ENCODE measurements around the gene OMG.
"Not testable (repeated sequence)": the region's sequence is repeated elsewhere in the genome, so short reads cannot be mapped to it uniquely, and the experiment has no call there.

OMG gene

DNA sequence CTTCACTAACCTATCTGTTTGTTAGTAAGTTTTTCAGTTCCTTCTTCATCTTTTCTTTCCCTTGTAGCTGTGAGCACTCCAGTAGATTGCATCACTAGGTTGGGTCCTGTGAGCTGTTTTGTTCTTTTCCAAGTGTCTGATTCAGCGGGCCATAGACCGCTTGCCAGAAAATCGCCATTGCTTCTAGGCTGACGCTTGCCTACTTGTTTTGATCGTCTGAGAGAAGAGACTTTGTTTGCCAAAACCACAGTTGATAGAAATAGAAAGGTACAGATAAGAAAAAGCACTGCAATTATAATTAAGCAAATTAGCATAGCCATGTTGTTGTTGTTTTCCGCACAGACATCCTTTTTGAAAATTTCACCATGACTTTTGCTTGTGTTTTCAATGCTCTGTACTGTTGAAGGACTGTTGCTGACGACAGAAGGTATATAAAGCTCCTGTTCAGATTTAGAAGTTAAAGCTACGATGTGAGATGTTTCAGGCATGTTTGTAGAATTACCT, 21.3 kb upstream of the OMG start:
- Histone ChIP-seq H3K9me3 (ENCODE audit: control insufficient read depth, insufficient read depth, low read length) (no peaks in the 10 kb centered on the region), H3K27me3 (ENCODE audit: control insufficient read depth, low read length) (no peaks in the 10 kb centered on the region), H4K20me1 (ENCODE audit: control insufficient read depth, insufficient read depth, low read depth, low read length) (no peaks in the 10 kb centered on the region), H3K79me2 (ENCODE audit: control insufficient read depth, low read length) (peaks cover 87% of the 10 kb centered on the region), H3K36me3 (ENCODE audit: control insufficient read depth, low read length) (peaks cover 73% of the 10 kb centered on the region), H3F3A (ENCODE audit: control insufficient read depth, insufficient read depth) (peaks cover 49% of the 10 kb centered on the region), H3K4me2 (ENCODE audit: low read length) (peak overlapping the region; percentile 88), H3K4me1 (ENCODE audit: control insufficient read depth, low read length) (peaks cover 67% of the 10 kb centered on the region), H3K4me3 (ENCODE audit: low read length) (peak overlapping the region; percentile 80), H3K9me2 (replicated peaks; ENCODE audit: control insufficient read depth, low read length) (no peaks in the 10 kb centered on the region), H3K27ac (ENCODE audit: low read depth, low read length) (peak overlapping the region; percentile 97)
- no peak for TF ChIP-seq EZH2phosphoT487 (IDR thresholded peaks at IDR 0.05; ENCODE audit: borderline replicate concordance, low read length)
- TF ChIP-seq, protein P1, sequence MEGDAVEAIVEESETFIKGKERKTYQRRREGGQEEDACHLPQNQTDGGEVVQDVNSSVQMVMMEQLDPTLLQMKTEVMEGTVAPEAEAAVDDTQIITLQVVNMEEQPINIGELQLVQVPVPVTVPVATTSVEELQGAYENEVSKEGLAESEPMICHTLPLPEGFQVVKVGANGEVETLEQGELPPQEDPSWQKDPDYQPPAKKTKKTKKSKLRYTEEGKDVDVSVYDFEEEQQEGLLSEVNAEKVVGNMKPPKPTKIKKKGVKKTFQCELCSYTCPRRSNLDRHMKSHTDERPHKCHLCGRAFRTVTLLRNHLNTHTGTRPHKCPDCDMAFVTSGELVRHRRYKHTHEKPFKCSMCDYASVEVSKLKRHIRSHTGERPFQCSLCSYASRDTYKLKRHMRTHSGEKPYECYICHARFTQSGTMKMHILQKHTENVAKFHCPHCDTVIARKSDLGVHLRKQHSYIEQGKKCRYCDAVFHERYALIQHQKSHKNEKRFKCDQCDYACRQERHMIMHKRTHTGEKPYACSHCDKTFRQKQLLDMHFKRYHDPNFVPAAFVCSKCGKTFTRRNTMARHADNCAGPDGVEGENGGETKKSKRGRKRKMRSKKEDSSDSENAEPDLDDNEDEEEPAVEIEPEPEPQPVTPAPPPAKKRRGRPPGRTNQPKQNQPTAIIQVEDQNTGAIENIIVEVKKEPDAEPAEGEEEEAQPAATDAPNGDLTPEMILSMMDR (IDR thresholded peaks at IDR 0.05; ENCODE audit: low read depth, low read length, poor library complexity, severe bottlenecking) = no peak

DNA sequence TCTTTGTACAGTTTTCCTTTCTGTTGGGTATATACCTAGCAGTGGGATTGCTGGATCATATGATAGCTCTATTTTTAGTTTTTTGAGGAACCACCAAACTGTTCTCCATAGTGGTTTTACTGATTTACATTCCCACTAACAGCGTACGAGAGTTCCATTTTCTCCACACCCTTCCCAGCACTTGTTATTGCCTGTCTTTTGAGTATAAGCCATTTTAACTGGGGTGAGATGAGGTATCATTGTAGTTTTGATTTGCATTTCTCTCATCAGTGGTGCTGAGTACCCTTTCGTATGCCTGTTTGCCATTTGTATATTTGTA, 17.7 kb upstream of the OMG start:
- H3K27ac ChIP-seq (ENCODE audit: low read depth, low read length) = peak overlapping the region; percentile 97
- H3F3A ChIP-seq (ENCODE audit: control insufficient read depth, insufficient read depth) = peaks cover 76% of the 10 kb centered on the region

DNA sequence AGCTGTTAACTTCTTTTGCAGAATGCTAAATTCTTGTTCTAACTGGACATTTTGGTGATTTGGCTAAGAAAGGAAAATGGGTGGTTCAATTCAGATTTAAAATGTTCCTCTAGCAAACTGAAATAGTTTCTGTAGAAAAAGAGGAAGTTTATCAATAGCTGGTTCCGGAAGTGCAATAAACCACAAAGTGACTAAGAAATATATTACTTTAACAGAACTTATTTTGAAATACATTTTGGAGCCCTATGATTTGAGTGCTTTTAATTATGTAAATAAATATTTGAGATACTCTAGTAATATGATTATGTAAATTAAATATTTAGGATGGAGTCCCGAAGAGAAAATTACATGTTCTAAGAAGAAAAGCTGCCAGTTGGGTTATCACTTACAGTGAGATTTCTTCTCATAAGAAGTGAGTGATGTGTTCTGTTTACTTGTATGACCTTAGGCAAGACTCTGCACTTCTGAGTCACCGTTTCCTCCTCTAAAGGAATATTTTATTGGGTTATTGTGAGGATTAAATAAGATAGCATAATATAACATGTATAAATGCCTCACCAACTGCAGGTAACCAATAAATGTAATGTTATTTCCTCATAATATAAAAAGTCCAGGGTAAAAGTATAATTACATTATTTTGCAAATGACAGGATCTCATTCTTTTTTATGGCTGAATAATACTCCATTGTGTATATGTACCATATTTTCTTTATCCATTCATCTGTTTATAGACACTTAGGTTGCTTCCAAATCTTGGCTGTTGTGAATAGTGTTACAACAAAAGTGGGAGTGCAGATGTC, 17.1 kb upstream of the OMG start, which contains the start of gene EVI2B:
EVI2B (minus strand) TSS at position 73 of the 800 bp plus-strand sequence. CDS start 8,445 bp downstream, outside the sequence.
- Histone ChIP-seq H3K4me3 (ENCODE audit: low read length) (peak within 1 kb of the TSS; percentile 76), H3K79me2 (ENCODE audit: control insufficient read depth, low read length) (peaks cover 84% of the 10 kb centered on the region), H3K4me2 (ENCODE audit: low read length) (peak within 1 kb of the TSS; percentile 88), H3K27me3 (ENCODE audit: control insufficient read depth, low read length) (no peaks in the 10 kb centered on the region), H3K9me2 (replicated peaks; ENCODE audit: control insufficient read depth, low read length) (no peaks in the 10 kb centered on the region), H3K27ac (ENCODE audit: low read depth, low read length) (peak within 1 kb of the TSS; percentile 97), H4K20me1 (ENCODE audit: control insufficient read depth, insufficient read depth, low read depth, low read length) (no peaks in the 10 kb centered on the region), H3K9me3 (ENCODE audit: control insufficient read depth, insufficient read depth, low read length) (no peaks in the 10 kb centered on the region), H3F3A (ENCODE audit: control insufficient read depth, insufficient read depth) (peaks cover 76% of the 10 kb centered on the region), H3K4me1 (ENCODE audit: control insufficient read depth, low read length) (peaks cover 76% of the 10 kb centered on the region), H3K36me3 (ENCODE audit: control insufficient read depth, low read length) (peaks cover 70% of the 10 kb centered on the region)
- TF ChIP-seq, protein P1 (IDR thresholded peaks at IDR 0.05; ENCODE audit: low read depth, low read length, poor library complexity, severe bottlenecking) = no peak
- TF ChIP-seq EZH2phosphoT487 (IDR thresholded peaks at IDR 0.05; ENCODE audit: borderline replicate concordance, low read length) = no peak

More for the DNA sequence above, 17.7 kb upstream of the OMG start:
- Histone ChIP-seq H3K4me3 (ENCODE audit: low read length) (peak overlapping the region; percentile 76), H3K79me2 (ENCODE audit: control insufficient read depth, low read length) (peaks cover 86% of the 10 kb centered on the region), H3K4me2 (ENCODE audit: low read length) (peak overlapping the region; percentile 88), H4K20me1 (ENCODE audit: control insufficient read depth, insufficient read depth, low read depth, low read length) (no peaks in the 10 kb centered on the region), H3K9me2 (replicated peaks; ENCODE audit: control insufficient read depth, low read length) (no peaks in the 10 kb centered on the region), H3K27me3 (ENCODE audit: control insufficient read depth, low read length) (no peaks in the 10 kb centered on the region), H3K36me3 (ENCODE audit: control insufficient read depth, low read length) (peaks cover 74% of the 10 kb centered on the region), H3K4me1 (ENCODE audit: control insufficient read depth, low read length) (peaks cover 74% of the 10 kb centered on the region), H3K9me3 (ENCODE audit: control insufficient read depth, insufficient read depth, low read length) (no peaks in the 10 kb centered on the region)
- TF ChIP-seq, protein P1 (IDR thresholded peaks at IDR 0.05; ENCODE audit: low read depth, low read length, poor library complexity, severe bottlenecking) = no peak
- no peak for TF ChIP-seq EZH2phosphoT487 (IDR thresholded peaks at IDR 0.05; ENCODE audit: borderline replicate concordance, low read length)

DNA sequence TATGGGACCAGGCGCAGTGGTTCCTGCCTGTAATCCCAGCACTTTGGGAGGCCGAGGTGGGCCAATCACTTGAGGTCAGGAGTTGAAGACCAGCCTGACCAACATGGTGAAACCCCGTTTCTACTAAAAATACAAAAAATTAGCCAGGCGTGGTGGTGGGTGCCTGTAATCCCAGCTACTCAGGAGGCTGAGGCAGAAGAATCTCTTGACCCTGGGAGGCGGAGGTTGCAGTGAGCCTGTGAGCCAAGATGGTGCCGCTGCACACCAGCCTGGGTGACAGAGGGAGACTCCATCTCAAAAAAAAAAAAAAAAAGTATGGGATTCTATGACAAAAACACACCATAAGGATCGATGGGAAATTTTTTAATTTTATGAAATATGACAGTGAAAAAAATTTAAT, 15.2 kb upstream of the OMG start:
- Histone ChIP-seq H3K79me2 (ENCODE audit: control insufficient read depth, low read length) (peaks cover 84% of the 10 kb centered on the region), H3K36me3 (ENCODE audit: control insufficient read depth, low read length) (peaks cover 71% of the 10 kb centered on the region), H3K4me2 (ENCODE audit: low read length) (peak overlapping the region; percentile 88), H3F3A (ENCODE audit: control insufficient read depth, insufficient read depth) (peaks cover 66% of the 10 kb centered on the region), H3K4me3 (ENCODE audit: low read length) (peak overlapping the region; percentile 76), H3K4me1 (ENCODE audit: control insufficient read depth, low read length) (peaks cover 81% of the 10 kb centered on the region), H3K27ac (ENCODE audit: low read depth, low read length) (peak overlapping the region; percentile 97)
- H3K9me3 ChIP-seq (ENCODE audit: control insufficient read depth, insufficient read depth, low read length); H4K20me1 ChIP-seq (ENCODE audit: control insufficient read depth, insufficient read depth, low read depth, low read length); H3K9me2 ChIP-seq (replicated peaks; ENCODE audit: control insufficient read depth, low read length); H3K27me3 ChIP-seq (ENCODE audit: control insufficient read depth, low read length): not testable (repeated sequence)
